HTERT RPE-1 (cell line): ENCODE measurements around the gene KPNA4.

Source experiments
- in situ Hi-C: fragments of 300-500 bp; cut with MboI; formaldehyde crosslinking; loops from 4 replicates; pipeline ENCODE4 v1.14.3; 2020; ENCODE audit warnings: low sequenced_read_pairs

The KPNA4 gene

GRCh38 chr3:160498202-160498601 is 67.2 kb downstream of the KPNA4 start:
- in situ Hi-C loops = no loop called here

DNA sequence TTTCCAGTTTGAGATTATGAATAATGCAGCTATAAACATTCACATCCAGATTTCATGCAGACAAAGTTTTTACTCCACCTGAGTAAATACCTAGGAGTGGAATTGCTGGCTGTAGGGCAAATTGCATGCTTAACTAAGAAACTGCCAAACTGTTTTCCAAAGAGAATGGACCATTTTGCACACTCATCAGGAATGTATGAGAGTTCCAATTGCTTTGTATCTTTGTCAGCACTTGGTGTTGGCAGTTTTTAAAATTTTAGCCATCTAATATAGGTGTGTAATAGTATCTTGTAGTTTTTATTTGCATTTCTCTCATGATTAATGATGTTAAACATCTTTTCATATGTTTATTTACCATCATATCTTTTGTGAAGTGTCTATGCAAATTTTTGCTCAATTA is 75.2 kb downstream of the KPNA4 start:
- in situ Hi-C loops = no loop called here

DNA sequence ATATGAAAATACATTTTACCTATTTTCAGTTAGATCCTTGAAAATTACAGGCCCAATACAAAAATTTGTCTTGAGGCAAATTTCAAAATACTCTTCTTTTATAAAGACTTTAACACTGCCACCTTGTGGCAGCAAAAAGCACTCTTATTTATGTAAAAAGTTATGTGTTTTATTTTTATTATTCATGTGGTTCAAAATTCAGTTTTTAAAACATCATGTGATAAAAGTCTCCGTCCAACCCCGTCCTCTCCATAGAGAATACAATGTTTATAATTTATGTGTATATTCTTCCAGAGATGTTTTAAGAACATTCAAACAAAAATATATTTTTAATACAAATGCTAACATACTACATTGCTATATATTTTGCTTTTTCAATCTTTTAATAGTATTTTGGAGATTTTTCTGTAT is 78.9 kb downstream of the KPNA4 start:
- in situ Hi-C loops = no loop called here

- in situ Hi-C loops = no loop called here
Measured at GRCh38 chr3:160482796-160483195, 82.6 kb downstream of the KPNA4 start.

DNA sequence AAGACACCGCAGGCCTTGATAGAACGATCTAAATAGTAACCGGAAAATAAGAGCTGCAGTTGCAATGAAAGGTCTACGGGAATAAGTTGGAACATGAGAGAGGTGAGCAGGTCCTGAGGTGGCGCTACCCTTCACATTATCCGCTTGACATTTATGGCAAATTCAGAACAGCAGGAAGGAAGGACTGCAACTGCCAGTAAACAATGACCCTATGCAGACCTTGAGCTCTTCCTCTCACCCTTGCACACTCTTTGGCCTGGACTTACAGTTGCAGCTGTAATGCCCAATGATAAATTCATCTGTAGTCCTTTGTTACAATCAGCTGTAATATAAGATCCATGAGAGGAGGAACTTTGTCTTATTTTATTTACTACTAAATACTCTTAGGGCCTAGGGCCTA is 83.5 kb downstream of the KPNA4 start:
- in situ Hi-C loops = no loop called here

DNA sequence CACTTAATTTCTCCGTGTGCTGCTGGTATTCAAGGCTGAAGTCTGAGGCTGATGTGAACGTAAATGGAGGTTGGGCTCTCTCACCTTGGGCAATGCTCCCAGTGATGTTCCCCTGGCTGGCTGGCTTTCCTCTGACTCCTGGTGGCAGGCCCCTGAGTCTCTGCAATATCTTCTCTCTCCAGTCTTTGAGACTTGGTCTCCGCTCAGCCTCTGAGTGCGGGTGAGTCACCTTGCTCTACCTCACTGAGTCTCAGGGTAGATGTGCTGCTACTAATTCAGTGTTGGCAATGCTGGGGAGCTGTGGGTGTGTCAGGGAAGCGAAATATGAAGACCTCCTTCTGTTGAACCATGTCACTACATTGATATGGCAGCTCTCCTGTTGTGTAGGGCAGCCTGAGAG is 84.4 kb downstream of the KPNA4 start:
- in situ Hi-C loops = no loop called here

- in situ Hi-C loops = no loop called here
Measured at GRCh38 chr3:160479376-160479775, 86.0 kb downstream of the KPNA4 start.

- in situ Hi-C loops = no loop called here
Measured at GRCh38 chr3:160478338-160478737, 87.0 kb downstream of the KPNA4 start.

- in situ Hi-C loops = no loop called here
Measured at GRCh38 chr3:160477750-160478149, 87.6 kb downstream of the KPNA4 start.

DNA sequence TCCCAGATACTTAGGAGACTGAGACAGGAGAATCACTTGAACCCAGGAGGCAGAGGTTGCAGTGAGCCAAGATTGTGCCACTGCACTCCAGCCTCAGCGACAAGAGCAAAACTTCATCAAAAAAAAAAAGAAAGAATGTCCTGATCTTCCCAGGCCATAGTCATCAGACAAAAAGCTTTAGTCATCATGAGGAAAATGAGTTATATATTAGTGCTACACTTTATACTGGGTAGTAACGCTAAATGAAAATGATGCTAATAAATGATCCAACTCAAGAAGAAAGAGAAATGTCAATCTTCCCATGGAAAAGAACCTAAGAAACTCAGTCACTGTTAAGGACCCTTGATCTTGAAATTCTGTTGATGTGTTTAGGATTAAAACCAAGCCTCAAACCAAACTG is 89.5 kb downstream of the KPNA4 start:
- in situ Hi-C loops = no loop called here

- in situ Hi-C loops = no loop called here
Measured at GRCh38 chr3:160475153-160475552, 90.2 kb downstream of the KPNA4 start.

- in situ Hi-C loops = no loop called here
Measured at GRCh38 chr3:160474416-160474838, 90.9 kb downstream of the KPNA4 start.

DNA sequence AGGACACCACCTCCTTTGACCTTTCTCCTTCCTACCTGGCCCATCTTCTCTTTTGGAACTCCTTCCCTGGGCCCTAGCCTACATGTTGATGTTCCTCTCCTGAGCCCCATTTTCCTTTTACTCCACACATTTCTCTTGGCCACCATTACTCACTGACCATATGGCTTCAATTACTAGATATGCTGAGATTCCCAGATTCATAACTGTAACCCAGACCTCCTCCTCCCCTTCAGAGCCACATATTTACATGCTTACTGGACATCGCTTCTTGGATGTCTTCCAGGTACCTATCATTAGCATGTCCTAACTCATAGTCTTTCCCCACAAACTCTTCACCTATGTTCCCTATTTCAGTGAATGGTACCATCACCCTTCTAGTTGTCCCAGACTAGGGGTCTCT is 91.4 kb downstream of the KPNA4 start:
- in situ Hi-C loops = no loop called here

- in situ Hi-C loops = no loop called here
Measured at GRCh38 chr3:160473221-160473620, 92.2 kb downstream of the KPNA4 start.

GRCh38 chr3:160472344-160472743 is 93.0 kb downstream of the KPNA4 start:
- in situ Hi-C loops = no loop called here

- in situ Hi-C loops = no loop called here
Measured at GRCh38 chr3:160471892-160472291, 93.5 kb downstream of the KPNA4 start.

- in situ Hi-C loops = no loop called here
Measured at GRCh38 chr3:160470181-160470580, 95.2 kb downstream of the KPNA4 start.

GRCh38 chr3:160464971-160465370 is 100.4 kb downstream of the KPNA4 start:
- in situ Hi-C loops = no loop called here

DNA sequence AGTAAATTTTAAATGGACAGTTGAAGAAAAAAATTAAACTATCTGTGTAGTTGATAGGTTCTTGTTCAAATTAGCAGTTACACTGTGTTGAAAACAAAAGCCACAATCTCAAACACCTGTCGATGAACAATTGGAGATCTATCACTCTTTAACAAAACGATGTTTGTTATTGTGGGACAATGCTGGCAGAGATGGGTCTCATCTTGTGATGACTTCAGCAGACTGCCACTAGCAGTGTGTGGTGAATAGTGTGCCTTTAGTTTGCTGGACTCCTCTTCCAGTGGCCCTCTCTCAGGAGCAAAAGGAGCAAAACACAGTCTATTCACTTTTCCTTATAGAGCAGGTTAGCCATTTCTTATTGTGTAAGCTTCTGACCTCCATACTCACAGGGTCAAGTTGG is 101.0 kb downstream of the KPNA4 start:
- in situ Hi-C loops = no loop called here

DNA sequence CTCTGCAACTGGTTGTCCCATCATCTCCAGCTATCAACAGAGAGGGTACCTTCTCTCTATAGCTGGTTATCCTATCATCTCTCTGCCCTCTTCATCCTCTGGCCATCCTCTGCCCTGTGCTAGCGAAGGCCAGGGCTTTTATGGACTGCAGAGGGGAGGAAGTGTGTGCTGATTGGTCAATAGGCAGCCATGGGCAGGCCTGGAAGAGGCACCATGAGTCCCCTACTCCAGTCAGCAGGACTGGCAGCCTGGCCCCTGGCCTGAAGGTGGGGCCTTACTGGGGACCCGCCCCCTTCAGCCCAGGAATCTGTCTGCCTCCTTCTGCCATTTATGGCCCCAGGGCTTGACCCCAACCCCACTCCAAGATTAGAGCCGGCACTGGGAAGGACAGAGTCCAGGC is 105.3 kb downstream of the KPNA4 start:
- in situ Hi-C loops = no loop called here

DNA sequence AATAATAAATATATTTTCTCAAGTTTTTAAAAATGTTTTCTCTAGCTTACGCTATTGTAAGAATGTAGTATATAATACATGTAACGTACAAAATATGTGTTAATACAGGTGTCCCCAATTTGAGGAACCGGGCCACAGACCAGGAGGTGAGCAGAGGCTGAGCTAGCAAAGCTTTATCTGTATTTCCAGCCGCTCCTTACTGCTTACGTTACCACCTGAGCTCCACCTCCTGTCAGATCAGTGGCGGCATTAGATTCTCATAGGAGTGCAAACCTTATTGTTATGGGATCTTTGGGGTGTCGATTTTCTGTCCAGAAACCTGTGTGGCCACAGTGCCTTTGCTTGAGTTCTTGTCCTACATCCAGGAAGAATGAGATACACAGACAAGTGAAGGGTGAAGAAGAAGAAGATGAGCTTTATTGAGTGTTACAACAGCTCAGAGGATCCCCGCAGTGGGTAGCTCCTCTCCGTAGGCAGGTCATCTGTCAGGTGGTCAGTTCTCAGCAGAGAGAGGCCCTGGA is 105.9 kb downstream of the KPNA4 start:
- in situ Hi-C loops = no loop called here

DNA sequence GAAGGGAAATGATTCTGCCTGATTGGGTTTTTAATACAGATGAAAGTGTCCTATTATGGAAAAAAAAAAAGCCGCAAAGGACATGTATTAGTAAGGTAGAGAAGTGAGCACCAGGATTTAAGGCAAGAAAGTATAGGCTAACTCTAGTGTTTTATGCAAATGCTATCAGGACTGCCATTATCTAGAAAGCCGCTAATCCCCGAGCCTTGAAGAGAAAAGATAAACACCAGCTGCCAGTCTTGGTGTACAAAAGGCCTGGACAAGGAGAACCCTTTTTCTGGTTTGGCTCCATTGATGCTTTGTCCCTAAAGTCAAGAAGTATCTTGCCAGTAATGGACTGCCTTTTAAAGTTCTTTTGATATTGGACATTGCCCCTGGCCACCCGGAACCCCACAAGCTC is 107.2 kb downstream of the KPNA4 start:
- in situ Hi-C loops = no loop called here

DNA sequence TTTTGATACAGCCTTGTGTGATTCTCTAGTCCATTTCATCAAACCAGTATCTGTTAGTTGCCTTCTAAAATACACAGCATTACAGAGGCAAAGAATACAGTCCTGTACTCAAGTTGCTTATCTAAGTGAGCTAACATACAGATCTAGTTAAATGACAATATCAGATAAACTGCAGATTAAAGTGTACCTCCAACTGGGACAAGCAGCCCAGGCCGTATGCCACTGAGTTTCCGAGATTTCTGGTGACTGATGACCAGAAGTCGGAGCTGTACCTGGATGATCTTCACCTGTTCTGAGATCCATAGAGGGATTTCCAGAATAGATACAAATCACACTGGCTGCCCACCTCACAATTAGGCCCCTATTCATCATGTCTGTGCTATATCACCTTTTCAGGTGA is 109.5 kb downstream of the KPNA4 start:
- in situ Hi-C loops = no loop called here

DNA sequence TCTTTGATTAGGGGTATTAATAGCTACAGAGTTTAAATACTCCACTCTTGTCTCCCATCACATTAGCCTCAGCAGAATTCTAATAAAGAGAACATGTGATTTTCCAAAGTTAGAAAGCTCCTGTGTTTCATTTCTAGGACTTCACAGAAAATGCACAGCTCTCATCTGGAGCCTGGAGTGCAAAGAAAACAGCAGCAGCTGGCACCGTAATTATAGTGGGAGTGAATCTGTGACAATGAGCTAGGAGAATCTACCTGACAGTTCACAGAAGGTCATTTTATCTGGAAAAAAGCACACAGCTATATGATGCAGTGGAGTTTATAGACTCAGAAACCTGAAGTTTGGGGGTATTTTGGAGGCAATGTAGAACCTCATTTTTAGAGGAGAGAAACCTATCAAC is 110.4 kb downstream of the KPNA4 start:
- in situ Hi-C loops = no loop called here
